Breast epithelium (tissue), 4 donors: ENCODE data around the gene LYPD3. TPM values are rescaled to one million over a fixed set of nuclear protein-coding genes. Genes with fewer than 3 reads are reported as not detected.

ENCODE experiments used
- DNase-seq, 2 donors: peaks; one replicate each; pipeline ENCODE4 v3.0.0-alpha.2; 2019; ENCODE audit warnings: low spot score in 2 of 2
- H3K27ac ChIP-seq, 2 donors: fragments of 200-600 bp; sonication (generic) in 1 of 2; one replicate each; pipeline ENCODE4 v1.5.1; 2016 to 2019; ENCODE audit warnings: mild to moderate bottlenecking in 1 of 2
- H3K27me3 ChIP-seq, 2 donors: fragments of 200-600 bp; sonication (generic) in 1 of 2; one replicate each; pipeline versions ENCODE4 v1.5.1 to v1.6.0; 2017 to 2019; ENCODE audit warnings: control low read depth in 1 of 2, mild to moderate bottlenecking in 1 of 2
- H3K36me3 ChIP-seq: fragments of 200-600 bp; one replicate; pipeline ENCODE4 v1.5.1; 2019
- H3K4me1 ChIP-seq, 2 donors: fragments of 200-600 bp; sonication (generic); one replicate each; pipeline ENCODE4 v1.5.1; 2016 to 2019; ENCODE audit warnings: control low read depth in 1 of 2
- H3K4me3 ChIP-seq, 3 donors: fragments of 200-600 bp; sonication (generic); 1 replicate in 2 of 3; 2 replicates in 1 of 3; pipeline ENCODE4 v1.5.1; 2016 to 2019; ENCODE audit warnings: mild to moderate bottlenecking in 3 of 3, moderate library complexity in 2 of 3
- H3K9me3 ChIP-seq, 2 donors: fragments of 200-600 bp; sonication (generic) in 1 of 2; one replicate each; pipeline ENCODE4 v1.5.1; 2016 to 2019; ENCODE audit warnings: control low read depth in 1 of 2
- POLR2A ChIP-seq: fragments of 450-650 bp; IDR thresholded peaks from one replicate; pipeline ENCODE4 v1.6.1; 2016; ENCODE audit warnings: antibody characterized with exemption, mild to moderate bottlenecking, moderate library complexity
- POLR2AphosphoS5 ChIP-seq, 3 donors: sonication (generic); formaldehyde crosslinking; IDR thresholded peaks; one replicate each; pipeline ENCODE4 v1.6.1; 2017; ENCODE audit warnings: antibody characterized with exemption in 3 of 3
- intact Hi-C: fragments of 100-400 bp; cut with DNase I; formaldehyde crosslinking; loops from one replicate; pipeline ENCODE4 v1.15.1; 2023; ENCODE audit warnings: low total_unique reads
- total RNA-seq, 3 donors: library from RNA; depleted of rRNA; stranded (reverse); fragments of >200 nt; gene quantifications; one replicate each; pipeline ENCODE4 v1.1.0, GENCODE V29; 2016
- TF ChIP-seq, protein P1 (sequence below), 3 donors: fragments of 450-650 bp; IDR thresholded peaks; one replicate each; pipeline ENCODE4 v1.5.1; 2016 to 2017; ENCODE audit warnings: antibody characterized with exemption in 3 of 3, mild to moderate bottlenecking in 3 of 3, moderate library complexity in 3 of 3

The LYPD3 gene
- total RNA-seq, 3 donors from 2014 or later, result 5.2 to 17.6 TPM; not detected in 1

GRCh38 chr19:43463381-43464133 lies 1.9 kb downstream of the LYPD3 start:
- intact Hi-C loops, result no loop called here
- TF ChIP-seq POLR2AphosphoS5 (IDR thresholded peaks at IDR 0.05) (peak; percentile 25 to 44 (median 38)), POLR2A (no peak)
- TF ChIP-seq, protein P1, sequence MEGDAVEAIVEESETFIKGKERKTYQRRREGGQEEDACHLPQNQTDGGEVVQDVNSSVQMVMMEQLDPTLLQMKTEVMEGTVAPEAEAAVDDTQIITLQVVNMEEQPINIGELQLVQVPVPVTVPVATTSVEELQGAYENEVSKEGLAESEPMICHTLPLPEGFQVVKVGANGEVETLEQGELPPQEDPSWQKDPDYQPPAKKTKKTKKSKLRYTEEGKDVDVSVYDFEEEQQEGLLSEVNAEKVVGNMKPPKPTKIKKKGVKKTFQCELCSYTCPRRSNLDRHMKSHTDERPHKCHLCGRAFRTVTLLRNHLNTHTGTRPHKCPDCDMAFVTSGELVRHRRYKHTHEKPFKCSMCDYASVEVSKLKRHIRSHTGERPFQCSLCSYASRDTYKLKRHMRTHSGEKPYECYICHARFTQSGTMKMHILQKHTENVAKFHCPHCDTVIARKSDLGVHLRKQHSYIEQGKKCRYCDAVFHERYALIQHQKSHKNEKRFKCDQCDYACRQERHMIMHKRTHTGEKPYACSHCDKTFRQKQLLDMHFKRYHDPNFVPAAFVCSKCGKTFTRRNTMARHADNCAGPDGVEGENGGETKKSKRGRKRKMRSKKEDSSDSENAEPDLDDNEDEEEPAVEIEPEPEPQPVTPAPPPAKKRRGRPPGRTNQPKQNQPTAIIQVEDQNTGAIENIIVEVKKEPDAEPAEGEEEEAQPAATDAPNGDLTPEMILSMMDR (IDR thresholded peaks at IDR 0.05), result no peak
- no peaks in the 10 kb centered on the region for H3K9me3 ChIP-seq
- peaks cover 0 to 4% of the 10 kb centered on the region in 2 donors for H3K4me1 ChIP-seq
- peak; percentile 98 to 100 for DNase-seq
- no peaks in the 10 kb centered on the region for H3K27me3 ChIP-seq
- peak overlapping the region; percentile 49 to 84 (median 71) for H3K4me3 ChIP-seq
- no peaks in the 10 kb centered on the region for H3K36me3 ChIP-seq
- peak overlapping the region; percentile 94 to 95 for H3K27ac ChIP-seq

GRCh38 chr19:43462785-43463380 lies 2.5 kb downstream of the LYPD3 start:
- no peaks in the 10 kb centered on the region for H3K9me3 ChIP-seq
- H3K4me1 ChIP-seq, result peaks cover 0 to 4% of the 10 kb centered on the region in 2 donors
- H3K36me3 ChIP-seq, result no peaks in the 10 kb centered on the region
- H3K27ac ChIP-seq, result peak overlapping the region; percentile 94 to 95
- no peaks in the 10 kb centered on the region for H3K27me3 ChIP-seq
- DNase-seq, result no peak
- TF ChIP-seq, protein P1 (IDR thresholded peaks at IDR 0.05), result no peak
- TF ChIP-seq POLR2AphosphoS5 (IDR thresholded peaks at IDR 0.05), result peak in 1 of 3 donors; percentile 71
- TF ChIP-seq POLR2A, result peak; percentile 14
- H3K4me3 ChIP-seq, result peak overlapping the region; percentile 49 to 84 (median 71)
- intact Hi-C loops, result no loop called here

GRCh38 chr19:43462383-43462782 lies 3.0 kb downstream of the LYPD3 start:
- intact Hi-C loops, result no loop called here
- Histone ChIP-seq H3K27me3 (no peaks in the 10 kb centered on the region), H3K4me3 (peak overlapping the region in 2 of 3 donors; percentile 71 to 84), H3K4me1 (peaks cover 0 to 4% of the 10 kb centered on the region in 2 donors), H3K36me3 (no peaks in the 10 kb centered on the region), H3K27ac (peak overlapping the region; percentile 94 to 95), H3K9me3 (no peaks in the 10 kb centered on the region)
- no peak for DNase-seq
- TF ChIP-seq POLR2A, result no peak
- TF ChIP-seq POLR2AphosphoS5 (IDR thresholded peaks at IDR 0.05), result no peak
- TF ChIP-seq, protein P1 (IDR thresholded peaks at IDR 0.05), result no peak

GRCh38 chr19:43461303-43461702 lies 4.1 kb downstream of the LYPD3 start:
- Histone ChIP-seq H3K36me3 (no peaks in the 10 kb centered on the region), H3K4me1 (peaks cover 0 to 4% of the 10 kb centered on the region in 2 donors), H3K9me3 (no peaks in the 10 kb centered on the region), H3K27ac (no peak overlapping the region), H3K27me3 (no peaks in the 10 kb centered on the region), H3K4me3 (no peak overlapping the region)
- DNase-seq, result no peak
- intact Hi-C loops, result no loop called here
- no peak for TF ChIP-seq POLR2AphosphoS5 (IDR thresholded peaks at IDR 0.05)
- TF ChIP-seq POLR2A, result no peak
- TF ChIP-seq, protein P1 (IDR thresholded peaks at IDR 0.05), result no peak
